ENCODE measurements around the gene IGF2. TPM values are rescaled to one million over a fixed set of nuclear protein-coding genes. Genes with fewer than 3 reads are reported as not detected.
A peak's percentile ranks its signal among the peaks of the same experiment; 100 is the strongest.

Gene IGF2
- total and polyA plus RNA-seq, 2 of the 8 experiments (the other 6 are each of a cell fraction or from before 2014, with no cell fraction given): 0.74 to 1.5 TPM

MicroRNA genes within 50 kb of the gene (microRNA counts, 767-probe panel; counts per million panel counts)
- microRNA hsa-miR-483-3p: 879 counts per million, percentile 95 among the panel's probes with 10 or more counts
- 879 counts per million, percentile 95 among the panel's probes with 10 or more counts for microRNA hsa-miR-483-5p

Small RNA genes within 50 kb of the gene (microRNA-seq; reads per million reads assigned to microRNA genes)
- gene MIR4686 (ENCODE audit: borderline microRNAs expressed in 2 of 2, borderline number of aligned reads in 2 of 2, borderline replicate concordance in 1 of 2): 0 reads per million in 2 experiments
- gene MIR483 (ENCODE audit: borderline microRNAs expressed in 2 of 2, borderline number of aligned reads in 2 of 2, borderline replicate concordance in 1 of 2): 0.41 to 5.5 reads per million in 2 experiments

Small RNA genes within 50 kb of the gene (small RNA-seq; reads per million reads assigned to genes)
- not detected for gene MIR4686 (ENCODE audit: insufficient read depth)
- gene MIR483 (ENCODE audit: insufficient read depth): not detected

Other genes starting within 250 kb of the IGF2 start
- not detected in 2 replicates for gene PRR33, start 247.5 kb downstream of the IGF2 start, total RNA-seq (2021; fragmentation: NEBNext Ultra II Directional; extraction: Animal tissue kit (Norgen Biotek cat#: 25700))
- 0.02 and 0.08 TPM in 2 replicates for gene PRR33, start 247.5 kb downstream of the IGF2 start, polyA plus RNA-seq (2011; rRNA removed)
- not detected in 2 replicates for gene TNNT3, start 219.7 kb downstream of the IGF2 start, total RNA-seq (2021; fragmentation: NEBNext Ultra II Directional; extraction: Animal tissue kit (Norgen Biotek cat#: 25700))
- gene TNNT3, start 219.7 kb downstream of the IGF2 start, polyA plus RNA-seq (2011; rRNA removed): not detected in 2 replicates
- gene MRPL23, start 192.1 kb downstream of the IGF2 start, total RNA-seq (2021; fragmentation: NEBNext Ultra II Directional; extraction: Animal tissue kit (Norgen Biotek cat#: 25700)): 86.0 and 86.4 TPM in 2 replicates
- gene MRPL23, start 192.1 kb downstream of the IGF2 start, polyA plus RNA-seq (2011; rRNA removed): 244 and 281 TPM in 2 replicates
- gene H19, start 141.5 kb downstream of the IGF2 start, total RNA-seq (2021; fragmentation: NEBNext Ultra II Directional; extraction: Animal tissue kit (Norgen Biotek cat#: 25700)): 5.2 and 5.6 TPM in 2 replicates
- 10.0 and 16.2 TPM in 2 replicates for gene H19, start 141.5 kb downstream of the IGF2 start, polyA plus RNA-seq (2011; rRNA removed)
- gene INS, start 21.8 kb upstream of the IGF2 start, total RNA-seq (2021; fragmentation: NEBNext Ultra II Directional; extraction: Animal tissue kit (Norgen Biotek cat#: 25700)): not detected in 2 replicates
- not detected in 2 replicates for gene INS, start 21.8 kb upstream of the IGF2 start, polyA plus RNA-seq (2011; rRNA removed)
- not detected in 2 replicates for gene TH, start 32.4 kb upstream of the IGF2 start, total RNA-seq (2021; fragmentation: NEBNext Ultra II Directional; extraction: Animal tissue kit (Norgen Biotek cat#: 25700))
- 0.09 and 0.16 TPM in 2 replicates for gene TH, start 32.4 kb upstream of the IGF2 start, polyA plus RNA-seq (2011; rRNA removed)
- gene ASCL2, start 131.2 kb upstream of the IGF2 start, total RNA-seq (2021; fragmentation: NEBNext Ultra II Directional; extraction: Animal tissue kit (Norgen Biotek cat#: 25700)): 0.23 and 0.56 TPM in 2 replicates
- 0.41 and 0.51 TPM in 2 replicates for gene ASCL2, start 131.2 kb upstream of the IGF2 start, polyA plus RNA-seq (2011; rRNA removed)
- not detected in 2 replicates for gene C11orf21, start 162.5 kb upstream of the IGF2 start, total RNA-seq (2021; fragmentation: NEBNext Ultra II Directional; extraction: Animal tissue kit (Norgen Biotek cat#: 25700))
- not detected in 2 replicates for gene C11orf21, start 162.5 kb upstream of the IGF2 start, polyA plus RNA-seq (2011; rRNA removed)
- not detected in 2 replicates for gene TSPAN32, start 162.6 kb upstream of the IGF2 start, total RNA-seq (2021; fragmentation: NEBNext Ultra II Directional; extraction: Animal tissue kit (Norgen Biotek cat#: 25700))
- gene TSPAN32, start 162.6 kb upstream of the IGF2 start, polyA plus RNA-seq (2011; rRNA removed): not detected in 2 replicates
- gene CD81, start 237.9 kb upstream of the IGF2 start, total RNA-seq (2021; fragmentation: NEBNext Ultra II Directional; extraction: Animal tissue kit (Norgen Biotek cat#: 25700)): 238 and 240 TPM in 2 replicates
- gene CD81, start 237.9 kb upstream of the IGF2 start, polyA plus RNA-seq (2011; rRNA removed): 309 and 386 TPM in 2 replicates

All from H1 (cell line).